ENCODE data around the gene WSCD1.

The WSCD1 gene

DNA sequence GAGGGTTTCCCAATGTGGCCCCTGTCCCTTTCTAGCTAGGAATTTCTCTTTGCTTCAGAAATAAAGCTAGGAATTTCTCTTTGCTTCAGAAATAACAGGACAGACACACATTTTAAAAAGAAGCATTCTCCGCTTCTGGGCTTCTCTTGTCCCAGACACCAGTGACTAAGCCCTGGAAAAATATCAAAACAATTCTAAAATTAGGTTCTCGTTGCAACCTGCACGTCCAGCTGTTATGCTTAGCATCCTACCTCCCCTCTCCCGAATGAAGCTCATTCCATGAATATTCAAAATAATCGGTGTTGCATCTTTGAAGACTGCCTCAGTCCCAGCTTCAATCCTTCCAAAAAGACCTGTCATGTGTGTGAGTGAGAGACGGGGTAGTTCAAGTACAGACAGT is 45.6 kb upstream of the WSCD1 start (continued):
- no peak for TF ChIP-seq ZNF639 (tag by site-specific recombination; IDR thresholded peaks at IDR 0.05)
- TF ChIP-seq KLF1 (tag by site-specific recombination; IDR thresholded peaks at IDR 0.05), result no peak
- TF ChIP-seq WT1 (tag by site-specific recombination; IDR thresholded peaks at IDR 0.05), result no peak
- no peak for TF ChIP-seq SCRT1 (tag by site-specific recombination; IDR thresholded peaks at IDR 0.05; ENCODE audit: borderline replicate concordance)
- no peak for TF ChIP-seq ZNF792 (tag by site-specific recombination; IDR thresholded peaks at IDR 0.05)

- no peaks in the 10 kb centered on the region for H3K9me3 ChIP-seq (ENCODE audit: control insufficient read depth, insufficient read depth, low read depth, low read length)
- H3K4me3 ChIP-seq (ENCODE audit: low read depth, low read length), result no peak overlapping the region
- no peaks in the 10 kb centered on the region for H3K4me1 ChIP-seq (ENCODE audit: control insufficient read depth, insufficient read depth, low read length)
- TF ChIP-seq ZNF324 (tag by site-specific recombination; IDR thresholded peaks at IDR 0.05) (no peak), ZNF670 (tag by site-specific recombination; IDR thresholded peaks at IDR 0.05; ENCODE audit: low read depth) (no peak), GLI2 (tag by site-specific recombination; IDR thresholded peaks at IDR 0.05; ENCODE audit: borderline replicate concordance, low read depth) (no peak), ZNF514 (tag by site-specific recombination; IDR thresholded peaks at IDR 0.05) (no peak)
- TF ChIP-seq, protein P1, sequence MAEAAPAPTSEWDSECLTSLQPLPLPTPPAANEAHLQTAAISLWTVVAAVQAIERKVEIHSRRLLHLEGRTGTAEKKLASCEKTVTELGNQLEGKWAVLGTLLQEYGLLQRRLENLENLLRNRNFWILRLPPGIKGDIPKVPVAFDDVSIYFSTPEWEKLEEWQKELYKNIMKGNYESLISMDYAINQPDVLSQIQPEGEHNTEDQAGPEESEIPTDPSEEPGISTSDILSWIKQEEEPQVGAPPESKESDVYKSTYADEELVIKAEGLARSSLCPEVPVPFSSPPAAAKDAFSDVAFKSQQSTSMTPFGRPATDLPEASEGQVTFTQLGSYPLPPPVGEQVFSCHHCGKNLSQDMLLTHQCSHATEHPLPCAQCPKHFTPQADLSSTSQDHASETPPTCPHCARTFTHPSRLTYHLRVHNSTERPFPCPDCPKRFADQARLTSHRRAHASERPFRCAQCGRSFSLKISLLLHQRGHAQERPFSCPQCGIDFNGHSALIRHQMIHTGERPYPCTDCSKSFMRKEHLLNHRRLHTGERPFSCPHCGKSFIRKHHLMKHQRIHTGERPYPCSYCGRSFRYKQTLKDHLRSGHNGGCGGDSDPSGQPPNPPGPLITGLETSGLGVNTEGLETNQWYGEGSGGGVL (tag by site-specific recombination; IDR thresholded peaks at IDR 0.05), result no peak
- H3K36me3 ChIP-seq (ENCODE audit: control insufficient read depth in 2 of 2, insufficient read depth in 1 of 2, low read length in 2 of 2), result no peaks in the 10 kb centered on the region
- CTCF ChIA-PET, result interaction anchor here (1.0 kb wide), 1 partner anchor 322 kb away, joined by 4 read pairs; no protein-coding TSS in a partner anchor
- H3K27ac ChIP-seq (ENCODE audit: extremely low read depth, low read depth, low read length), result no peak overlapping the region
- POLR2A ChIA-PET, result no interaction called here
Measured at GRCh38 chr17:6027342-6028024, 42.7 kb upstream of the WSCD1 start.

DNA sequence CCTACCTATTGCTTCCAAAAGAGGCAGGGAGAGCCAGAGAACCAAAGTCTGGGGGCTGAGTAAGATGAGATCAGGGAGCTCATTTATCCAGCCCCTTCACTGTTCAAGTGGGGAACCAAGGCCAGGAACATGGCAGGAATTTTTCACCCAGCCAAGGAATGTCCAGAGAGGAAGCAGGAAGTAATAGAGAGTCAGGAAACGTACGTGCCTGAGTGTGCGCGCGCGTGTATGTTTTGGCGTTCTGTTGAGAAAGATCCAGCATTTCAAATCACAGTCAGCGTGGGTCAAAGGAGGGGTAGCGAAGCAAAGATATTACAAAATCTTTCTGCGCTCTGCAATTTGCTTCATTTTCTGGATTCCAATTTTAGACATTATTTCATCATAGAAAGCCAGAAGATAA is 41.9 kb upstream of the WSCD1 start:
- H3K27ac ChIP-seq (ENCODE audit: extremely low read depth, low read depth, low read length), result no peak overlapping the region
- H3K4me3 ChIP-seq (ENCODE audit: low read depth, low read length), result no peak overlapping the region
- H3K9me3 ChIP-seq (ENCODE audit: control insufficient read depth, insufficient read depth, low read depth, low read length), result no peaks in the 10 kb centered on the region
- CTCF ChIA-PET, result no interaction called here
- no peaks in the 10 kb centered on the region for H3K36me3 ChIP-seq (ENCODE audit: control insufficient read depth in 2 of 2, insufficient read depth in 1 of 2, low read length in 2 of 2)
- POLR2A ChIA-PET, result no interaction called here
- no peaks in the 10 kb centered on the region for H3K4me1 ChIP-seq (ENCODE audit: control insufficient read depth, insufficient read depth, low read length)
- no peak for TF ChIP-seq ZNF214 (tag by site-specific recombination; IDR thresholded peaks at IDR 0.05; ENCODE audit: borderline replicate concordance)
- TF ChIP-seq ZNF416 (tag by site-specific recombination; IDR thresholded peaks at IDR 0.05), result no peak
- no peak for TF ChIP-seq ZNF677 (tag by site-specific recombination; IDR thresholded peaks at IDR 0.05)
- TF ChIP-seq, protein P2, sequence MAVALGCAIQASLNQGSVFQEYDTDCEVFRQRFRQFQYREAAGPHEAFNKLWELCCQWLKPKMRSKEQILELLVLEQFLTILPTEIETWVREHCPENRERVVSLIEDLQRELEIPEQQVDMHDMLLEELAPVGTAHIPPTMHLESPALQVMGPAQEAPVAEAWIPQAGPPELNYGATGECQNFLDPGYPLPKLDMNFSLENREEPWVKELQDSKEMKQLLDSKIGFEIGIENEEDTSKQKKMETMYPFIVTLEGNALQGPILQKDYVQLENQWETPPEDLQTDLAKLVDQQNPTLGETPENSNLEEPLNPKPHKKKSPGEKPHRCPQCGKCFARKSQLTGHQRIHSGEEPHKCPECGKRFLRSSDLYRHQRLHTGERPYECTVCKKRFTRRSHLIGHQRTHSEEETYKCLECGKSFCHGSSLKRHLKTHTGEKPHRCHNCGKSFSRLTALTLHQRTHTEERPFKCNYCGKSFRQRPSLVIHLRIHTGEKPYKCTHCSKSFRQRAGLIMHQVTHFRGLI (tag by site-specific recombination; IDR thresholded peaks at IDR 0.05), result no peak
- TF ChIP-seq ZBTB26 (tag by site-specific recombination; optimal IDR thresholded peaks at IDR 0.05), result no peak
- TF ChIP-seq PRDM1 (tag by site-specific recombination; IDR thresholded peaks at IDR 0.05), result no peak
- TF ChIP-seq ZNF350 (tag by site-specific recombination; IDR thresholded peaks at IDR 0.05), result no peak
- no peak for TF ChIP-seq ZBTB1 (tag by site-specific recombination; IDR thresholded peaks at IDR 0.05)
- TF ChIP-seq ZSCAN5A (tag by site-specific recombination; IDR thresholded peaks at IDR 0.05), result no peak
- no peak for TF ChIP-seq ZNF132 (tag by site-specific recombination; IDR thresholded peaks at IDR 0.05; ENCODE audit: borderline replicate concordance)
- no peak for TF ChIP-seq ZNF292 (tag by site-specific recombination; IDR thresholded peaks at IDR 0.05; ENCODE audit: borderline replicate concordance, low read depth)
- TF ChIP-seq, protein P1 (tag by site-specific recombination; IDR thresholded peaks at IDR 0.05), result no peak
- TF ChIP-seq SCRT2 (tag by site-specific recombination; IDR thresholded peaks at IDR 0.05), result no peak

Data from HEK293 (cell line).